Liver (tissue), 9 donors: ENCODE data around the gene BLZF1. TPM values are rescaled to one million over a fixed set of nuclear protein-coding genes. Genes with fewer than 3 reads are reported as not detected.

Experiments
- DNase-seq: peaks from one replicate; pipeline ENCODE4 v3.0.0-alpha.2; 2017; ENCODE audit warnings: low spot score
- H3K27ac ChIP-seq, 2 donors: one replicate each; pipeline ENCODE4 v1.7.0; 2013; ENCODE audit warnings: inconsistent platforms in 2 of 2, low read length in 2 of 2, control low read depth in 1 of 2, low read depth in 1 of 2, mild to moderate bottlenecking in 1 of 2
- H3K27me3 ChIP-seq, 4 donors: one replicate each; pipeline versions ENCODE4 v1.6.1 to v1.7.0; 2013; ENCODE audit warnings: low read length in 3 of 4, inconsistent platforms in 1 of 4, mild to moderate bottlenecking in 1 of 4, moderate library complexity in 1 of 4; ENCODE audit not compliant: control insufficient read depth in 4 of 4, insufficient read depth in 4 of 4
- H3K36me3 ChIP-seq, 4 donors: one replicate each; pipeline versions ENCODE4 v1.6.1 to v1.7.0; 2013; ENCODE audit warnings: low read length in 3 of 4, mild to moderate bottlenecking in 3 of 4, low read depth in 1 of 4, moderate library complexity in 1 of 4; ENCODE audit not compliant: control insufficient read depth in 4 of 4, insufficient read depth in 3 of 4
- H3K4me1 ChIP-seq, 4 donors: one replicate each; pipeline versions ENCODE4 v1.6.1 to v1.7.0; 2013; ENCODE audit warnings: low read length in 3 of 4, mild to moderate bottlenecking in 3 of 4, moderate library complexity in 1 of 4; ENCODE audit not compliant: control insufficient read depth in 4 of 4, insufficient read depth in 4 of 4
- H3K4me3 ChIP-seq, 3 donors: one replicate each; pipeline versions ENCODE4 v1.6.1 to v1.7.0; 2013; ENCODE audit warnings: low read length in 3 of 3, control low read depth in 1 of 3, low read depth in 1 of 3, mild to moderate bottlenecking in 1 of 3
- H3K9ac ChIP-seq, 2 donors: one replicate each; pipeline ENCODE4 v1.7.0; 2013; ENCODE audit warnings: low read length in 2 of 2, mild to moderate bottlenecking in 2 of 2, moderate library complexity in 2 of 2, control low read depth in 1 of 2, low read depth in 1 of 2
- H3K9me3 ChIP-seq, 4 donors: one replicate each; pipeline versions ENCODE4 v1.6.1 to v1.7.0; 2013; ENCODE audit warnings: low read length in 3 of 4; ENCODE audit not compliant: control insufficient read depth in 4 of 4
- EGR1 ChIP-seq, 2 donors: IDR thresholded peaks; 2 replicates each; pipeline ENCODE4 v1.6.1; 2016 to 2018; ENCODE audit warnings: antibody characterized with exemption in 2 of 2, low read depth in 2 of 2
- FOXA1 ChIP-seq: IDR thresholded peaks from 2 replicates; pipeline ENCODE4 v1.6.1; 2016; ENCODE audit warnings: antibody characterized with exemption
- FOXA2 ChIP-seq: IDR thresholded peaks from 2 replicates; pipeline ENCODE4 v1.6.1; 2016; ENCODE audit warnings: antibody characterized with exemption
- GABPA ChIP-seq, 2 donors: IDR thresholded peaks in 1 of 2; conservative IDR thresholded peaks in 1 of 2; 2 replicates each; pipeline ENCODE4 v1.6.1; 2016; ENCODE audit warnings: antibody characterized with exemption in 2 of 2, mild to moderate bottlenecking in 1 of 2, moderate library complexity in 1 of 2
- HNF4A ChIP-seq, 2 donors: conservative IDR thresholded peaks; 2 replicates each; pipeline ENCODE4 v1.6.1; 2016; ENCODE audit warnings: antibody characterized with exemption in 2 of 2, mild to moderate bottlenecking in 2 of 2
- HNF4G ChIP-seq: IDR thresholded peaks from 2 replicates; pipeline ENCODE4 v1.6.1; 2016; ENCODE audit warnings: antibody characterized with exemption
- JUND ChIP-seq, 2 donors: IDR thresholded peaks; 2 replicates each; pipeline ENCODE4 v1.6.1; 2016; ENCODE audit warnings: antibody characterized with exemption in 2 of 2
- NR2F2 ChIP-seq: IDR thresholded peaks from 2 replicates; pipeline ENCODE4 v1.6.1; 2016; ENCODE audit warnings: antibody characterized with exemption
- RAD21 ChIP-seq, 2 donors: IDR thresholded peaks; 2 replicates each; pipeline ENCODE4 v1.6.1; 2016; ENCODE audit warnings: antibody characterized with exemption in 2 of 2, mild to moderate bottlenecking in 2 of 2
- RXRA ChIP-seq, 2 donors: IDR thresholded peaks; 2 replicates each; pipeline ENCODE4 v1.6.1; 2017 to 2018; ENCODE audit warnings: antibody characterized with exemption in 2 of 2, mild to moderate bottlenecking in 1 of 2
- SP1 ChIP-seq: IDR thresholded peaks from 2 replicates; pipeline ENCODE4 v1.6.1; 2018; ENCODE audit warnings: antibody characterized with exemption, mild to moderate bottlenecking
- TAF1 ChIP-seq: conservative IDR thresholded peaks from 2 replicates; pipeline ENCODE4 v1.6.1; 2016; ENCODE audit warnings: antibody characterized with exemption, mild to moderate bottlenecking
- YY1 ChIP-seq: IDR thresholded peaks from 2 replicates; pipeline ENCODE4 v1.6.1; 2016; ENCODE audit warnings: antibody characterized with exemption, mild to moderate bottlenecking
- WGBS: extraction: QIAGEN DNeasy Blood & Tissue Kit; methylation state at CpG from one replicate; pipeline ENCODE4 v1.1.7; 2013; 5-methylcytosine and 5-hydroxymethylcytosine counted together
- polyA plus RNA-seq, 2 donors: library from polyadenylated mRNA; stranded (reverse) in 1 of 2; unstranded in 1 of 2; fragments of 200-250 nt in 1 of 2; fragments of >200 nt in 1 of 2; fragmentation: Nextera tagmentation in 1 of 2; extraction: Ambion mirVana in 1 of 2; gene quantifications; one replicate each; pipeline versions ENCODE4 v1.2.1 to v1.2.3, GENCODE V29; 2013 to 2015
- total RNA-seq, 2 donors: library from RNA; depleted of rRNA; stranded (reverse); fragments of >200 nt; gene quantifications; one replicate each; pipeline ENCODE4 v1.2.3, GENCODE V29; 2014
- TF ChIP-seq, protein P1 (sequence below): fragments of 150-350 bp; IDR thresholded peaks from 2 replicates; pipeline ENCODE4 v1.5.1; 2017; ENCODE audit warnings: improper control_type of control experiment, low read depth, low read length; ENCODE audit not compliant: missing input control
- TF ChIP-seq, protein P2 (sequence below): IDR thresholded peaks from 2 replicates; pipeline ENCODE4 v1.6.1; 2016; ENCODE audit warnings: antibody characterized with exemption
- donor health status: healthy.
- donor health status: healthy.
- donor health status: healthy.
- donor health status: healthy.
- donor health status: healthy.

The BLZF1 gene
- total and polyA plus RNA-seq, 4 donors: 5.3 to 13.1 (median 8.7) TPM

DNA sequence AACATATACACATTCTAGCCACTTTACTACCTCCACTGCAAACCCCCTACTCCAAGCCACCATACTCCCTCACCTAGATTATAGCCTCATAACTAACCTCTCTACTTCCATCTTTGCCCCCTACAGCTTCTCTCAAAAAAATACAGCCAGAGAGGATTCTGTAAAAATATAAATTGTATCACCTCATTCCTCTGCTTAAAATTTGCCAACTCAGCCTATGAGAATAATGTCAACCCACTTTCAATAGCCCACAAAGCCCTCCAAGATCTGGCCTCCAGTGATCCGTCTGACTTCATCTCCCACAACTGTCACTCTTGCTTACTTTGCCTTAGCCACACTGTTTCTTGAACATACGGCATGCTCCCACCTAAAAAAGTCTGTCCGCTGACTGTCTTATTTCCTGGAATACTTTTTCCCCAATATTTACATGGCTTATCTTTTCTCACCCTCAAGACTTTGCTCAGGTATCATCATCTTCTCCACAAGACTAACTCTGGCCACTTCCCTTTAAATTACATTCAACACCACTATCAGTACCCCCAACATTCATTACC is 21.9 kb upstream of the BLZF1 start:
- 98% methylated on average over 3 of the region's 3 CpGs for WGBS
- H3K27me3 ChIP-seq: no peaks in the 10 kb centered on the region
- no peak overlapping the region for H3K27ac ChIP-seq
- no peak for DNase-seq
- H3K4me1 ChIP-seq: peaks cover 0 to 5% (median 0%) of the 10 kb centered on the region in 4 donors
- no peaks in the 10 kb centered on the region for H3K9me3 ChIP-seq
- no peak overlapping the region for H3K4me3 ChIP-seq
- no peak for TF ChIP-seq FOXA2
- no peak for TF ChIP-seq RAD21 (IDR thresholded peaks at IDR 0.05)
- no peak for TF ChIP-seq GABPA (IDR thresholded peaks at IDR 0.05 in 1 of 2, conservative IDR thresholded peaks at IDR 0.05 in 1 of 2)
- TF ChIP-seq HNF4G: no peak
- TF ChIP-seq NR2F2: no peak
- TF ChIP-seq TAF1: no peak
- TF ChIP-seq YY1: no peak
- no peak for TF ChIP-seq JUND (IDR thresholded peaks at IDR 0.05)
- no peak for TF ChIP-seq EGR1 (IDR thresholded peaks at IDR 0.05; ENCODE audit: low read depth in 2 of 2)
- TF ChIP-seq HNF4A (conservative IDR thresholded peaks at IDR 0.05): no peak
- no peak for TF ChIP-seq RXRA (IDR thresholded peaks at IDR 0.05)
- TF ChIP-seq, protein P1, sequence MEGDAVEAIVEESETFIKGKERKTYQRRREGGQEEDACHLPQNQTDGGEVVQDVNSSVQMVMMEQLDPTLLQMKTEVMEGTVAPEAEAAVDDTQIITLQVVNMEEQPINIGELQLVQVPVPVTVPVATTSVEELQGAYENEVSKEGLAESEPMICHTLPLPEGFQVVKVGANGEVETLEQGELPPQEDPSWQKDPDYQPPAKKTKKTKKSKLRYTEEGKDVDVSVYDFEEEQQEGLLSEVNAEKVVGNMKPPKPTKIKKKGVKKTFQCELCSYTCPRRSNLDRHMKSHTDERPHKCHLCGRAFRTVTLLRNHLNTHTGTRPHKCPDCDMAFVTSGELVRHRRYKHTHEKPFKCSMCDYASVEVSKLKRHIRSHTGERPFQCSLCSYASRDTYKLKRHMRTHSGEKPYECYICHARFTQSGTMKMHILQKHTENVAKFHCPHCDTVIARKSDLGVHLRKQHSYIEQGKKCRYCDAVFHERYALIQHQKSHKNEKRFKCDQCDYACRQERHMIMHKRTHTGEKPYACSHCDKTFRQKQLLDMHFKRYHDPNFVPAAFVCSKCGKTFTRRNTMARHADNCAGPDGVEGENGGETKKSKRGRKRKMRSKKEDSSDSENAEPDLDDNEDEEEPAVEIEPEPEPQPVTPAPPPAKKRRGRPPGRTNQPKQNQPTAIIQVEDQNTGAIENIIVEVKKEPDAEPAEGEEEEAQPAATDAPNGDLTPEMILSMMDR: no peak
- TF ChIP-seq, protein P2, sequence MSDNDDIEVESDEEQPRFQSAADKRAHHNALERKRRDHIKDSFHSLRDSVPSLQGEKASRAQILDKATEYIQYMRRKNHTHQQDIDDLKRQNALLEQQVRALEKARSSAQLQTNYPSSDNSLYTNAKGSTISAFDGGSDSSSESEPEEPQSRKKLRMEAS: no peak
- TF ChIP-seq SP1: no peak
- no peaks in the 10 kb centered on the region for H3K36me3 ChIP-seq
- no peak overlapping the region for H3K9ac ChIP-seq

DNA sequence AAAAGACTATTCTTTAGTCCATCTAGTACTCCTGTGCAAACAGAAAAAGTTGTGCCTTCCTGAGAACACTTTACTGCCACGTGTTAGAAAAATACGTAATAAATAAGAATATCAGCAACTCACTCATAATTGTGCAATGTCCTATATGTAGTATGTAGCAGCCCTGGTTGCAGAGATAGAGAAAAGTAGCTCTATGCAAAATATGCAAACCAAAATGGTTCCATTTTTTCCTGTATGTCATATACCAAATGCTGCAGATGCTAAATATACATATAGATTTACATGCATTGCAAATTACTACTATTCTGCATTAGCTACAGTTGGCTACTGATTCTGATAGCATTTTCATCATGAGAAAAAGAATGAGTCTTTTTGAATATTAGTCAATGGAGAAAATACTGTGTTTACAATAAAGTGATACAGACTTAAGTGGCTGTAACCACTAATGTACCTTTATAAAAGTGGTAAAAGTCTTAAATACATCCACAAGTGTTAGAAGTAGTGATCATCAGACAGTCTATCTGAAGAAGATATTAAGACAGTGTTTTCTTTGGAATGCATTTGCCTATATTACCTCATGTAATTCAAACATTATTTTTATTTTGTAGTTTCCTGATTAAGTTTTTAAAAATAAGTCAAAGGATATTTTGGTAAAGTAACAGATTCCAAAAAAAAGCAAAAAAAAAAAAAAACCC is 20.2 kb upstream of the BLZF1 start:
- H3K36me3 ChIP-seq: no peaks in the 10 kb centered on the region
- peaks cover 0 to 5% (median 0%) of the 10 kb centered on the region in 4 donors for H3K4me1 ChIP-seq
- 86% methylated on average over 2 of the region's 2 CpGs for WGBS
- TF ChIP-seq HNF4G (no peak), GABPA (IDR thresholded peaks at IDR 0.05 in 1 of 2, conservative IDR thresholded peaks at IDR 0.05 in 1 of 2) (no peak), HNF4A (conservative IDR thresholded peaks at IDR 0.05) (no peak), FOXA1 (no peak), SP1 (no peak), TAF1 (no peak)
- TF ChIP-seq, protein P2: no peak
- TF ChIP-seq, protein P1: no peak
- no peak overlapping the region for H3K27ac ChIP-seq
- DNase-seq: no peak
- no peaks in the 10 kb centered on the region for H3K27me3 ChIP-seq
- H3K9ac ChIP-seq: no peak overlapping the region
- H3K4me3 ChIP-seq: no peak overlapping the region
- no peaks in the 10 kb centered on the region for H3K9me3 ChIP-seq
